Right lung (tissue), 5 donors: ENCODE results near the gene CABP2. TPM values are rescaled to one million over a fixed set of nuclear protein-coding genes. Genes with fewer than 3 reads are reported as not detected.
"Not testable (repeated sequence)": the region's sequence is repeated elsewhere in the genome, so short reads cannot be mapped to it uniquely, and the experiment has no call there.

Experiments used
- DNase-seq, 2 donors: peaks; one replicate each; pipeline ENCODE4 v3.0.0-alpha.2; 2013
- polyA plus RNA-seq, 5 donors: library from polyadenylated mRNA; unstranded; fragments of 120-200 nt; gene quantifications; one replicate each; pipeline versions ENCODE4 v1.2.1 to v1.2.3, GENCODE V29; 2013; ENCODE audit warnings: inconsistent platforms in 1 of 5, low replicate concordance in 1 of 5; ENCODE audit not compliant: insufficient read length in 5 of 5, insufficient read depth in 1 of 5

Gene CABP2
- polyA plus RNA-seq, 5 donors = not detected

GRCh38 chr11:67477344-67478050, 45.7 kb downstream of the CABP2 start:
- DNase-seq = not testable (repeated sequence)

- DNase-seq = not testable (repeated sequence)
Measured at GRCh38 chr11:67476692-67477091, 46.6 kb downstream of the CABP2 start.

- DNase-seq = no peak
Measured at GRCh38 chr11:67472882-67473281, 50.4 kb downstream of the CABP2 start.

GRCh38 chr11:67470337-67471002, 52.8 kb downstream of the CABP2 start:
- DNase-seq = no peak

- no peak for DNase-seq
Measured at GRCh38 chr11:67469508-67469811, 53.8 kb downstream of the CABP2 start.

Other genes with a start within 250 kb of the CABP2 start
- gene ANKRD13D, start 234.1 kb downstream of the CABP2 start, polyA plus RNA-seq = 10 to 100 TPM; 33.2 to 53.5 (median 47.0) TPM
- gene SSH3, start 219.9 kb downstream of the CABP2 start, polyA plus RNA-seq = 10 to 100 TPM; 21.8 to 37.6 (median 30.3) TPM
- gene POLD4, start 169.9 kb downstream of the CABP2 start, polyA plus RNA-seq = 10 to 100 TPM; 21.3 to 40.2 (median 35.8) TPM
- 10 to 100 TPM; 11.1 to 14.7 (median 13.7) TPM for gene CLCF1, start 149.8 kb downstream of the CABP2 start, polyA plus RNA-seq
- 10 to 100 TPM; 18.4 to 30.8 (median 24.2) TPM for gene RAD9A, start 131.5 kb downstream of the CABP2 start, polyA plus RNA-seq
- gene PPP1CA, start 121.6 kb downstream of the CABP2 start, polyA plus RNA-seq = 100 to 1,000 TPM in 4 of 5 donors, 10 to 100 TPM in 1; 99.0 to 167 (median 115) TPM
- 1 to 10 TPM; 3.9 to 6.2 (median 4.7) TPM for gene TBC1D10C, start 119.4 kb downstream of the CABP2 start, polyA plus RNA-seq
- 1 to 10 TPM; 2.6 to 5.3 (median 4.5) TPM for gene CARNS1, start 107.8 kb downstream of the CABP2 start, polyA plus RNA-seq
- 10 to 100 TPM; 34.2 to 45.2 (median 40.7) TPM for gene RPS6KB2, start 95.0 kb downstream of the CABP2 start, polyA plus RNA-seq
- gene PTPRCAP, start 85.8 kb downstream of the CABP2 start, polyA plus RNA-seq = 1 to 10 TPM; 1.3 to 3.3 (median 1.8) TPM
- gene CORO1B, start 80.0 kb downstream of the CABP2 start, polyA plus RNA-seq = 10 to 100 TPM; 39.8 to 75.4 (median 45.9) TPM
- gene GPR152, start 70.7 kb downstream of the CABP2 start, polyA plus RNA-seq = not detected
- gene CABP4, start 68.1 kb downstream of the CABP2 start, polyA plus RNA-seq = 1 to 10 TPM; 1.9 to 2.5 (median 2.2) TPM
- gene TMEM134, start 54.2 kb downstream of the CABP2 start, polyA plus RNA-seq = 10 to 100 TPM; 34.8 to 67.1 (median 47.5) TPM
- 10 to 100 TPM; 45.4 to 67.7 (median 60.0) TPM for gene AIP, start 40.4 kb downstream of the CABP2 start, polyA plus RNA-seq
- 10 to 100 TPM; 16.3 to 33.3 (median 19.5) TPM for gene PITPNM1, start 18.1 kb downstream of the CABP2 start, polyA plus RNA-seq
- gene CDK2AP2, start 15.3 kb downstream of the CABP2 start, polyA plus RNA-seq = 10 to 100 TPM; 23.4 to 48.9 (median 29.2) TPM
- gene GSTP1, start 60.4 kb upstream of the CABP2 start, polyA plus RNA-seq = 1,000 to 10,000 TPM in 1 of 5 donors, 100 to 1,000 TPM in 4; 653 to 1,043 (median 745) TPM
- gene NDUFV1, start 83.5 kb upstream of the CABP2 start, polyA plus RNA-seq = 100 to 1,000 TPM; 140 to 210 (median 174) TPM
- 1 to 10 TPM; 3.1 to 8.1 (median 3.4) TPM for gene NUDT8, start 106.5 kb upstream of the CABP2 start, polyA plus RNA-seq
- gene TBX10, start 116.3 kb upstream of the CABP2 start, polyA plus RNA-seq = under 1 TPM in 1 of 5 donors, not detected in 4; 0.12 TPM
- gene ACY3, start 127.3 kb upstream of the CABP2 start, polyA plus RNA-seq = 1 to 10 TPM in 1 of 5 donors, under 1 TPM in 4; 0.26 to 1.1 (median 0.47) TPM
- gene ALDH3B2, start 151.2 kb upstream of the CABP2 start, polyA plus RNA-seq = 1 to 10 TPM in 4 of 5 donors, under 1 TPM in 1; 0.98 to 1.8 (median 1.2) TPM